GM19397 (cell line): ENCODE measurements around the gene MYOM3.
"Not testable (repeated sequence)": the region's sequence is repeated elsewhere in the genome, so short reads cannot be mapped to it uniquely, and the experiment has no call there.

Experiments used
- ATAC-seq: cut with Tn5 transposase; IDR thresholded peaks from one replicate; pipeline ENCODE4 v1.9.1; 2021; ENCODE audit warnings: mild to moderate bottlenecking, moderate library complexity; ENCODE audit not compliant: unreplicated experiment

MYOM3 gene

GRCh38 chr1:24043345-24044032, 68.4 kb downstream of the MYOM3 start:
- ATAC-seq: no peak

GRCh38 chr1:24042315-24042714, 69.6 kb downstream of the MYOM3 start:
- ATAC-seq: no peak

GRCh38 chr1:24036088-24036487, 75.8 kb downstream of the MYOM3 start:
- ATAC-seq: no peak

GRCh38 chr1:24032981-24033380, 79.0 kb downstream of the MYOM3 start:
- ATAC-seq: no peak

GRCh38 chr1:24030976-24031516, 80.9 kb downstream of the MYOM3 start:
- ATAC-seq: not testable (repeated sequence)

- ATAC-seq: no peak
These were observed 84.0 kb downstream of the MYOM3 start for GRCh38 chr1:24027838-24028468.

- ATAC-seq: no peak
These were observed 89.2 kb downstream of the MYOM3 start for GRCh38 chr1:24022581-24023361.

- no peak for ATAC-seq
These were observed 90.3 kb downstream of the MYOM3 start for GRCh38 chr1:24021403-24022266.

- ATAC-seq: no peak
These were observed 91.5 kb downstream of the MYOM3 start for GRCh38 chr1:24020470-24020869.

GRCh38 chr1:24020025-24020424, 91.9 kb downstream of the MYOM3 start:
- no peak for ATAC-seq

GRCh38 chr1:24018611-24019580, 93.0 kb downstream of the MYOM3 start:
- no peak for ATAC-seq

GRCh38 chr1:24015221-24016210, 96.4 kb downstream of the MYOM3 start:
- ATAC-seq: no peak

- ATAC-seq: not testable (repeated sequence)
These were observed 99.1 kb downstream of the MYOM3 start for GRCh38 chr1:24012878-24013277.

- ATAC-seq: no peak
These were observed 101.3 kb downstream of the MYOM3 start for GRCh38 chr1:24010650-24011049.

- no peak for ATAC-seq
These were observed 102.5 kb downstream of the MYOM3 start for GRCh38 chr1:24009406-24009805.

- ATAC-seq: not testable (repeated sequence)
These were observed 103.3 kb downstream of the MYOM3 start for GRCh38 chr1:24008574-24009184.

- ATAC-seq: no peak
These were observed 104.9 kb downstream of the MYOM3 start for GRCh38 chr1:24007079-24007478.
